Measurements from ENCODE around the gene CARD19. TPM values are rescaled to one million over a fixed set of nuclear protein-coding genes. Genes with fewer than 3 reads are reported as not detected.
A peak's percentile ranks its signal among the peaks of the same experiment; 100 is the strongest.

CARD19 gene
- total RNA-seq, 1 experiment from 2014 or later = 36.6 TPM

DNA sequence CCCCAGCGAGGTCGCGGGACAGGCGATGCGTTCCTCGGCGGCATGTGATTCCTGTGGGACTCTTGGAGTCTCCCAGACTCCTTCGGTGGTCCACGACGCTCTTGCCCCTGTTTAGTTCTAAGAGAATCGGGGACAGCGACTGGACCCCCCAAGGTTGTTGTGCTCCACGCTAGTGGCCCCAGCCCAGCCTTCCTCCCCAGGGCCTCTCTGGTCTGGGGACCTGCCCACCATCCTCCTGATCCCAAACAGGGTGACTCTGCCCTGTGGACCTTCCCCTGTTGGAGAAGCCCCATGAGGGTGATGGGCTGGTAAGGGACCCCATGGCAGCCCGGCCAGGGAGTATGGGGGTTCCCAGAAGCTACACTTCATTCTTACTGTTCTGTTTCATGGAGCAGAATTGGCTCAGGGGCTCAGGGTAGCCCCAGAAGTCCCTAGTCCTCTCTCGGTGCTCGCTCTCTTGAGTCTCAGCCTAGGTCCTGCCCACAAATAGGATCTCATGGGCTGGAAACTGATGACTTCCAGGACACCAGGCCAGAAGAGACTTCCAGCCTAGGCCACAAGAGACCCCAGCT, 880 bp downstream of the CARD19 start:
- peaks cover 5% of the 10 kb centered on the region for H3K9me3 Mint-ChIP-seq (ENCODE audit: unreplicated experiment)
- intact Hi-C loops (cut with micrococcal nuclease) = loop anchor here (5.0 kb wide), 1 partner anchor 35 kb away; the partner anchor contains the start of gene NINJ1
- no peak for DNase-seq (ENCODE audit: unreplicated experiment)
- H3K27ac Mint-ChIP-seq (ENCODE audit: low read depth, unreplicated experiment) = peak overlapping the region; percentile 43
- ChIA-PET CTCF (interaction anchor here (0.5 to 3.8 kb wide), 4 partner anchors 12 to 142 kb away, joined by 3 to 35 read pairs (median 5); no protein-coding TSS in a partner anchor), POLR2A (interaction anchor here (0.6 to 4.7 kb wide), 10 partner anchors 23 to 1041 kb away, joined by 3 to 37 read pairs (median 3); partner anchors contain the start of genes FAM120A, FAM120AOS and NINJ1)
- peaks cover 30% of the 10 kb centered on the region for H3K4me1 Mint-ChIP-seq (ENCODE audit: insufficient read depth, unreplicated experiment)
- peaks cover 4% of the 10 kb centered on the region for H3K36me3 Mint-ChIP-seq (ENCODE audit: insufficient read depth, unreplicated experiment)
- TSS peak; percentile 14 for BruUV-seq (replicated peaks)
- peak overlapping the region; percentile 78 for H3K4me3 Mint-ChIP-seq (ENCODE audit: unreplicated experiment)
- TF ChIP-seq, protein P1, sequence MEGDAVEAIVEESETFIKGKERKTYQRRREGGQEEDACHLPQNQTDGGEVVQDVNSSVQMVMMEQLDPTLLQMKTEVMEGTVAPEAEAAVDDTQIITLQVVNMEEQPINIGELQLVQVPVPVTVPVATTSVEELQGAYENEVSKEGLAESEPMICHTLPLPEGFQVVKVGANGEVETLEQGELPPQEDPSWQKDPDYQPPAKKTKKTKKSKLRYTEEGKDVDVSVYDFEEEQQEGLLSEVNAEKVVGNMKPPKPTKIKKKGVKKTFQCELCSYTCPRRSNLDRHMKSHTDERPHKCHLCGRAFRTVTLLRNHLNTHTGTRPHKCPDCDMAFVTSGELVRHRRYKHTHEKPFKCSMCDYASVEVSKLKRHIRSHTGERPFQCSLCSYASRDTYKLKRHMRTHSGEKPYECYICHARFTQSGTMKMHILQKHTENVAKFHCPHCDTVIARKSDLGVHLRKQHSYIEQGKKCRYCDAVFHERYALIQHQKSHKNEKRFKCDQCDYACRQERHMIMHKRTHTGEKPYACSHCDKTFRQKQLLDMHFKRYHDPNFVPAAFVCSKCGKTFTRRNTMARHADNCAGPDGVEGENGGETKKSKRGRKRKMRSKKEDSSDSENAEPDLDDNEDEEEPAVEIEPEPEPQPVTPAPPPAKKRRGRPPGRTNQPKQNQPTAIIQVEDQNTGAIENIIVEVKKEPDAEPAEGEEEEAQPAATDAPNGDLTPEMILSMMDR (IDR thresholded peaks at IDR 0.05; ENCODE audit: unreplicated experiment) = no peak
- H3K27me3 Mint-ChIP-seq (ENCODE audit: insufficient read depth, unreplicated experiment) = no peaks in the 10 kb centered on the region

DNA sequence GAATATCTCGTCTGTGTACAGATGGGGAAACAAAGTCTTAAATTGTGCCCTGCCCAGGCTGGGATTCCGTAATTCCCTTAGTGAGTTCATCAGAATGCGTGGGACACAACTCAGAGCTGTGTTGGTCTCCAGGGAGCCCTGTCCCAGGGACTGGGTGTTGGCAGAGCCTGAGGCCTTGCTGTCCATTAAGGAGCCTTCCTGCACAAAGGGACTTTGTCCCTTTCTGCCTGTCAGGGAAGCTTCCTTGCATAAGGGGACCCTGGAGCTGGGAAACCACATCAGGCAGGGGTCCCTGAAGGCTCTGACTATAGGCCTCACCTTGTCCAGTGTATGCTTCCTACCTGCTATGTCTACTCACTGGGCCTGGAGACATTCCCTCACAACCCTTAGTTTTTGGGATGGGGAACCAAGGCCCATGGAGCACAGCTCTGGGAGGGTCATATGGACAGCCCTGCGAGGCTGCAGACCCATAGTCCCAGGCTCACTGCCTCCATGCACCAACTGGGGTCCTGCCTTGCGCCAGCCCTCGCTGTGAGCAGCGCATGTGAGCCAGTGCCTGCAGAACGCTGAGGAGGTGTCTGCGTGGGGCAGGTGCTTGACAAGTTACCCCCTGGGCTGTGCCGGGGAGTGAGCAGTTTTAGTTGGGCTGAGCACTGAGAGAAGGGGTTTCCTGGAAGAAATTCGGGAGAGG, 1.6 kb downstream of the CARD19 start:
- Mint-ChIP-seq H3K27ac (ENCODE audit: low read depth, unreplicated experiment) (peak overlapping the region; percentile 43), H3K27me3 (ENCODE audit: insufficient read depth, unreplicated experiment) (no peaks in the 10 kb centered on the region), H3K36me3 (ENCODE audit: insufficient read depth, unreplicated experiment) (peaks cover 4% of the 10 kb centered on the region), H3K9me3 (ENCODE audit: unreplicated experiment) (no peaks in the 10 kb centered on the region), H3K4me1 (ENCODE audit: insufficient read depth, unreplicated experiment) (peaks cover 23% of the 10 kb centered on the region), H3K4me3 (ENCODE audit: unreplicated experiment) (peak overlapping the region; percentile 78)
- intact Hi-C loops (cut with micrococcal nuclease) = loop anchor here (5.0 kb wide), 1 partner anchor 35 kb away; the partner anchor contains the start of gene NINJ1
- no peak for DNase-seq (ENCODE audit: unreplicated experiment)
- TF ChIP-seq, protein P1 (IDR thresholded peaks at IDR 0.05; ENCODE audit: unreplicated experiment) = no peak
- POLR2A ChIA-PET = interaction anchor here (0.6 to 4.7 kb wide), 9 partner anchors 11 to 1042 kb away, joined by 3 to 37 read pairs (median 6); partner anchors contain the start of genes FAM120A and NINJ1
- CTCF ChIA-PET = interaction anchor here (0.8 to 3.8 kb wide), 3 partner anchors 12 to 142 kb away, joined by 3 to 35 read pairs (median 6); no protein-coding TSS in a partner anchor
- BruUV-seq (replicated peaks) = no TSS peak

DNA sequence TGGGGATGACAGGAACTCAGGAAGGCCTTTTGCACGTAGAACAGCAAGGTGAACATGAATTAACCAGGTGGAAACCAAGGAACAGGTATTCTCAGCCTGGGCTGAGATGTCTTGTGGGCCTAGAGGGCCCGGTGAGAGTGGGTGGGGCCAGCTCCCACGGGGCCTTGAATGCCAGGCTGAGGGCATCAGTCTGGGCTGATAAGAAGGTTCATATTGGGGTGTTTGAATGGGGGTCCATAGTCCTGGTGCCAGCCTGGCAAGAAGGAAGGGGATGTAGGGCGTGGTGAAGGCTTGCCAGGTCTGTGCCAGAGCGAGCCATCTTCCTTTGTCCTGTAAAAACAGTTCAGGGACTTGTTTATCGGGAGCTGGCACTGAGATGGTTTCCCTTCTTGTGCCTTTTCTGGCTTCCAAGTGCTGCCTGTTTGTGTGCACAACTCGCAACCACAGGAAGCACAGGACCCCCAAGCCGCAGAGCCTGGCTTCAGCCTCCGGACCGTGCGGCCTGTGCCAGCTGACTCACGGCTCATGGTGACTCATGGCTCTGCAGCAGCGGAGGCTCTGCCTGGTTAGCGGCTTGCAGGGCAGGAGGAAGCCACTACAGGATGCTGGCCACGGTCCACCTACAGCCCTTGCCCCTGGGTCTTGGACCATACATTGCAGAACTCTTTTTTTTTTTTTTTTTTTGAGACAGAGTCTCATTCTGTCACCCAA, 2.4 kb downstream of the CARD19 start:
- Mint-ChIP-seq H3K9me3 (ENCODE audit: unreplicated experiment) (no peaks in the 10 kb centered on the region), H3K27me3 (ENCODE audit: insufficient read depth, unreplicated experiment) (no peaks in the 10 kb centered on the region), H3K4me3 (ENCODE audit: unreplicated experiment) (peak overlapping the region; percentile 78), H3K4me1 (ENCODE audit: insufficient read depth, unreplicated experiment) (peaks cover 23% of the 10 kb centered on the region), H3K27ac (ENCODE audit: low read depth, unreplicated experiment) (peak overlapping the region; percentile 43), H3K36me3 (ENCODE audit: insufficient read depth, unreplicated experiment) (peaks cover 6% of the 10 kb centered on the region)
- ChIA-PET POLR2A (interaction anchor here (0.6 to 4.7 kb wide), 8 partner anchors 10 to 353 kb away, joined by 3 to 37 read pairs (median 4); partner anchors contain the start of genes FAM120A and NINJ1), CTCF (interaction anchor here (0.6 to 3.8 kb wide), 3 partner anchors 11 to 145 kb away, joined by 3 to 35 read pairs (median 3); no protein-coding TSS in a partner anchor)
- peak; percentile 98 for DNase-seq (ENCODE audit: unreplicated experiment)
- BruUV-seq (replicated peaks) = no TSS peak
- TF ChIP-seq, protein P1 (IDR thresholded peaks at IDR 0.05; ENCODE audit: unreplicated experiment) = no peak
- intact Hi-C loops (cut with micrococcal nuclease) = loop anchor here (5.0 kb wide), 1 partner anchor 34 kb away; the partner anchor contains the start of gene NINJ1
